Astrocyte (in vitro differentiated cells and primary cell): ENCODE measurements around the gene KNDC1. TPM values are rescaled to one million over a fixed set of nuclear protein-coding genes. Genes with fewer than 3 reads are reported as not detected.

Experiments used
- DNase-seq: peaks from one replicate; pipeline ENCODE4 v3.0.0-alpha.2; 2010; ENCODE audit warnings: low read depth
- FAIRE-seq: peaks from 2 replicates; lab custom pipeline; 2011; peaks lifted over from hg19 to GRCh38; lab: Jason Lieb, UNC
- H2AFZ ChIP-seq: 2 replicates; pipeline ENCODE4 v1.6.0; 2012; ENCODE audit warnings: low read depth, low read length, inconsistent platforms
- H3K27ac ChIP-seq: 2 replicates; pipeline ENCODE4 v1.5.1; 2011; ENCODE audit warnings: low read depth, low read length, inconsistent platforms
- H3K27me3 ChIP-seq: 2 replicates; pipeline ENCODE4 v1.6.0; 2011; ENCODE audit warnings: low read length, inconsistent platforms; ENCODE audit not compliant: insufficient read depth
- H3K36me3 ChIP-seq: 2 replicates; pipeline ENCODE4 v1.5.1; 2011; ENCODE audit warnings: low read length, inconsistent platforms; ENCODE audit not compliant: insufficient read depth
- H3K4me1 ChIP-seq: 2 replicates; pipeline ENCODE4 v1.5.1; 2011; ENCODE audit warnings: low read length, inconsistent platforms; ENCODE audit not compliant: insufficient read depth
- H3K4me2 ChIP-seq: 2 replicates; pipeline ENCODE4 v1.6.0; 2012; ENCODE audit warnings: low read length, inconsistent platforms
- H3K4me3 ChIP-seq: 2 replicates; pipeline ENCODE4 v1.5.1; 2011; ENCODE audit warnings: low read depth, mild to moderate bottlenecking, low read length, inconsistent platforms; ENCODE audit not compliant: insufficient read depth
- H3K79me2 ChIP-seq: 2 replicates; pipeline ENCODE4 v1.6.0; 2012; ENCODE audit warnings: mild to moderate bottlenecking, low read length, inconsistent platforms; ENCODE audit not compliant: insufficient read depth
- H3K9ac ChIP-seq: 2 replicates; pipeline ENCODE4 v1.6.0; 2012; ENCODE audit warnings: mild to moderate bottlenecking, low read length, inconsistent platforms
- H3K9me3 ChIP-seq: 2 replicates; pipeline ENCODE4 v1.5.1; 2012; ENCODE audit warnings: low read depth, mild to moderate bottlenecking, low read length, inconsistent platforms; ENCODE audit not compliant: insufficient read depth
- H4K20me1 ChIP-seq: 2 replicates; pipeline ENCODE4 v1.6.0; 2012; ENCODE audit warnings: low read length, inconsistent platforms; ENCODE audit not compliant: insufficient read depth
- H3K27ac Mint-ChIP-seq: one replicate; pipeline ENCODE4 v1.8.0; 2021; ENCODE audit warnings: mild to moderate bottlenecking, mixed read lengths; ENCODE audit not compliant: unreplicated experiment
- H3K27me3 Mint-ChIP-seq: one replicate; pipeline ENCODE4 v1.8.0; 2021; ENCODE audit warnings: low read depth, mixed read lengths; ENCODE audit not compliant: unreplicated experiment
- H3K36me3 Mint-ChIP-seq: one replicate; pipeline ENCODE4 v1.8.0; 2021; ENCODE audit warnings: low read depth, mixed read lengths; ENCODE audit not compliant: unreplicated experiment
- H3K4me1 Mint-ChIP-seq: one replicate; pipeline ENCODE4 v1.8.0; 2021; ENCODE audit warnings: low read depth, mixed read lengths; ENCODE audit not compliant: unreplicated experiment
- H3K4me3 Mint-ChIP-seq: one replicate; pipeline ENCODE4 v1.8.0; 2021; ENCODE audit warnings: mild to moderate bottlenecking, moderate library complexity, mixed read lengths; ENCODE audit not compliant: unreplicated experiment
- H3K9me3 Mint-ChIP-seq: one replicate; pipeline ENCODE4 v1.8.0; 2021; ENCODE audit warnings: mild to moderate bottlenecking, mixed read lengths; ENCODE audit not compliant: unreplicated experiment
- EZH2 ChIP-seq: IDR thresholded peaks from 2 replicates; pipeline ENCODE4 v1.6.1; 2012; ENCODE audit warnings: mild to moderate bottlenecking, low read length, inconsistent platforms; ENCODE audit not compliant: insufficient read depth
- total RNA-seq: library from RNA; stranded (reverse); gene quantifications from 2 replicates; pipeline ENCODE4 v1.2.1, GENCODE V29; 2021
- TF ChIP-seq, protein P1 (sequence below): IDR thresholded peaks from 2 replicates; pipeline ENCODE4 v1.5.1; 2011; ENCODE audit warnings: low read depth, mild to moderate bottlenecking, inconsistent platforms, low read length, moderate library complexity; ENCODE audit not compliant: insufficient read depth

KNDC1 gene
- total RNA-seq, 1 donor from 2014 or later, result 2.6 TPM

DNA sequence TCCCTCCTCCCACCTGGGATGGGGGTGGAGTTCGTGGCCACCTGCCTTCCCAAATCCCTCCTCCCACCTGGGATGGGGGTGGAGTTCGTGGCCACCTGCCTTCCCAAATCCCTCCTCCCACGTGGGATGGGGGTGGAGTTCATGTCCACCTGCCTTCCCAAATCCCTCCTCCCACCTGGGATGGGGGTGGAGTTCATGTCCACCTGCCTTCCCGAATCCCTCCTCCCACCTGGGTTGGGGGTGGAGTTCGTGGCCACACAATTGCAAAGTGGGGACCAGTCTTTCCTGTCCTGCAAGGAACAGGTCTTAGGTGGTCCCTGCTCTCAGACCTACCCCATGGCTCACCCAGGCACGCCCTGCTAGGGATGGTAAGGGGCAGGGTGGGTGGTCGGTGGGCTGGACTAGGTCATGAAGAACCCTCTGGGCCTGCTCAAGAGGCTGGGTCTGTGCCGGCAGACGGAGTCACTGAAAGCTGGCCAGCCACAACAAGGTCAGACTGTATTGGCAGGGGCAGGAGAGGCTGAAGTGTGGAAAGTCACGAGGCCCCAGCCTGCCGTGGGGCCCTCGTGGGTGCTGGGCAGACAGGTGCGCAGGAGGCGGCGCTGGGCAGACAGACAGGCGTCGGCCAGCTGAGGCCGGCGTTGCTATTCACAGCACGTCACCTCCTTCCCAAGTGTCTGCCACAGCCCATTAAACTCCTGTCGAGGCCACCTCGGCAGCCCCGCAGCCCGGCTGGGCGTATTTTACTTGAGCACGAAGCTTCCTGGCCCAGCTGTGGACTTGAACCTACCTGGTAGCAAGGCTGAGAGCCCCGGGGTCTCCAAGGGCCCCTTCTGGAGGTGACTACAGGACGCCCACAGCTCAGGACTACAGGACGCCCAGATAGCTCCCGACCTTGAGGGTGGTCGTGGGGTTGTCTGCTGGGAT is 4.1 kb downstream of the KNDC1 start:
- no peak overlapping the region for H3K4me3 Mint-ChIP-seq
- Histone ChIP-seq H3K9me3 (no peaks in the 10 kb centered on the region), H3K9ac (no peak overlapping the region), H3K4me2 (no peak overlapping the region), H3K27ac (no peak overlapping the region), H3K27me3 (peaks cover 15% of the 10 kb centered on the region), H3K4me3 (no peak overlapping the region), H2AFZ (no peak overlapping the region), H3K4me1 (no peaks in the 10 kb centered on the region), H3K79me2 (no peaks in the 10 kb centered on the region), H3K36me3 (no peaks in the 10 kb centered on the region), H4K20me1 (no peaks in the 10 kb centered on the region)
- DNase-seq (no peak), FAIRE-seq (no peak)
- no peaks in the 10 kb centered on the region for H3K9me3 Mint-ChIP-seq
- no peak for TF ChIP-seq EZH2
- TF ChIP-seq, protein P1, sequence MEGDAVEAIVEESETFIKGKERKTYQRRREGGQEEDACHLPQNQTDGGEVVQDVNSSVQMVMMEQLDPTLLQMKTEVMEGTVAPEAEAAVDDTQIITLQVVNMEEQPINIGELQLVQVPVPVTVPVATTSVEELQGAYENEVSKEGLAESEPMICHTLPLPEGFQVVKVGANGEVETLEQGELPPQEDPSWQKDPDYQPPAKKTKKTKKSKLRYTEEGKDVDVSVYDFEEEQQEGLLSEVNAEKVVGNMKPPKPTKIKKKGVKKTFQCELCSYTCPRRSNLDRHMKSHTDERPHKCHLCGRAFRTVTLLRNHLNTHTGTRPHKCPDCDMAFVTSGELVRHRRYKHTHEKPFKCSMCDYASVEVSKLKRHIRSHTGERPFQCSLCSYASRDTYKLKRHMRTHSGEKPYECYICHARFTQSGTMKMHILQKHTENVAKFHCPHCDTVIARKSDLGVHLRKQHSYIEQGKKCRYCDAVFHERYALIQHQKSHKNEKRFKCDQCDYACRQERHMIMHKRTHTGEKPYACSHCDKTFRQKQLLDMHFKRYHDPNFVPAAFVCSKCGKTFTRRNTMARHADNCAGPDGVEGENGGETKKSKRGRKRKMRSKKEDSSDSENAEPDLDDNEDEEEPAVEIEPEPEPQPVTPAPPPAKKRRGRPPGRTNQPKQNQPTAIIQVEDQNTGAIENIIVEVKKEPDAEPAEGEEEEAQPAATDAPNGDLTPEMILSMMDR, result no peak
- no peaks in the 10 kb centered on the region for H3K4me1 Mint-ChIP-seq
- H3K27me3 Mint-ChIP-seq, result peaks cover 23% of the 10 kb centered on the region
- peaks cover 4% of the 10 kb centered on the region for H3K36me3 Mint-ChIP-seq
- no peak overlapping the region for H3K27ac Mint-ChIP-seq

DNA sequence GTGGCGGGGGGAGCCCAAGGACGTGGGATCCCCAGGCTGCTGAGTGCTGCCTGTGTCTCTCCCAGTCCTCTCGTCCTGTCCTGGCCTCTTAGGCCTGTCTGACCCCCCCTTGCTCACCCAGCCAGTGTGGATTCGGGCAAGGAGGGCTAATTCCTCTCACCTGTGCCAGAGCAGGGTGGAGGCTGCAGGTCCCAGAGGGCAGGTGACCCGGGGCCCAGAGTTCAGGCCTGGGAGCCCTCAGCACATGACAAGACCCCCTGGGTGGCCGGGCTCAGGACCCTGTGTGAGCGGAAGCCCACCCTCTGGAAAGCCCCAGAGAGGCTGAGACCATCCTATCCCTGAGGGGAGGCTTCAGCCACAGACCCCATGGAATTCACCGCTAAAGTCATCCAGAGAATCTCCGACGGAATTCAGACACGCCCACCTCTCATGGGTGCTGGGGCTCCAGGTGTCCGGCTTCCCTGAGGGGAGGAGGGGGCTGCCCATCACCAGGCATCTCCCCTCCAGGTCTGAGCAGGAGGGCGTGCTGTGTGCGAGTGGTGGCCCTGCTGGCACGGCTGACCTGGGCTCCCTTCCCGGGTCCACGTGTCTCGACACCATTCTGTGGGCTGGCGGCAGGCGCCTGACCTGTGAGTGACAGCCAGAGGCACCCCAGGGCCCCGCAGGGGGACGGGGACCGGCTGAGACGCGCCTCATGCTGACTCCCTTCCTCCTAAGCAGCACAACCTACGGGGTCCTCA is 5.0 kb downstream of the KNDC1 start:
- Histone ChIP-seq H3K36me3 (no peaks in the 10 kb centered on the region), H3K9me3 (no peaks in the 10 kb centered on the region), H3K4me2 (no peak overlapping the region), H3K27ac (no peak overlapping the region), H3K27me3 (peaks cover 15% of the 10 kb centered on the region), H3K79me2 (no peaks in the 10 kb centered on the region), H3K4me1 (no peaks in the 10 kb centered on the region), H3K9ac (no peak overlapping the region), H3K4me3 (no peak overlapping the region), H2AFZ (no peak overlapping the region), H4K20me1 (no peaks in the 10 kb centered on the region)
- Mint-ChIP-seq H3K27ac (no peak overlapping the region), H3K9me3 (no peaks in the 10 kb centered on the region), H3K27me3 (peaks cover 25% of the 10 kb centered on the region), H3K4me1 (no peaks in the 10 kb centered on the region), H3K4me3 (no peak overlapping the region), H3K36me3 (peaks cover 4% of the 10 kb centered on the region)
- DNase-seq (no peak), FAIRE-seq (no peak)
- TF ChIP-seq, protein P1, result no peak
- TF ChIP-seq EZH2, result no peak
